CD14-positive monocyte (primary cell): ENCODE measurements around the gene CLDN18. TPM values are rescaled to one million over a fixed set of nuclear protein-coding genes. Genes with fewer than 3 reads are reported as not detected.

ENCODE experiments used
- DNase-seq, 3 donors: peaks; one replicate each; pipeline ENCODE4 v3.0.0-alpha.2; 2011 to 2022
- H2AFZ ChIP-seq: 2 replicates; pipeline ENCODE4 v1.6.0; 2012; ENCODE audit warnings: mild to moderate bottlenecking, low read depth, low read length, inconsistent platforms; ENCODE audit not compliant: insufficient read depth, poor library complexity, severe bottlenecking
- H3K27ac ChIP-seq, 2 donors: 1 replicate in 1 of 2; 2 replicates in 1 of 2; pipeline ENCODE4 v1.5.1; 2012 to 2013; ENCODE audit warnings: low read length in 2 of 2, control low read depth in 1 of 2, inconsistent platforms in 1 of 2, low read depth in 1 of 2, mild to moderate bottlenecking in 1 of 2
- H3K27me3 ChIP-seq, 2 donors: one replicate each; pipeline versions ENCODE4 v1.6.0 to v1.6.1; 2011 to 2013; ENCODE audit warnings: low read length in 2 of 2; ENCODE audit not compliant: control insufficient read depth in 2 of 2, insufficient read depth in 2 of 2
- H3K36me3 ChIP-seq, 2 donors: replicated peaks in 1 of 2; 1 replicate in 1 of 2; 2 replicates in 1 of 2; pipeline versions ENCODE4 v1.5.1 to v1.6.1; 2012 to 2013; ENCODE audit warnings: low read length in 2 of 2, control low read depth in 1 of 2, inconsistent platforms in 1 of 2, mild to moderate bottlenecking in 1 of 2; ENCODE audit not compliant: insufficient read depth in 2 of 2, control insufficient read depth in 1 of 2
- H3K4me1 ChIP-seq, 2 donors: 1 replicate in 1 of 2; 2 replicates in 1 of 2; pipeline versions ENCODE4 v1.5.1 to v1.6.1; 2012 to 2013; ENCODE audit warnings: low read length in 2 of 2, control low read depth in 1 of 2, inconsistent platforms in 1 of 2, mild to moderate bottlenecking in 1 of 2, moderate library complexity in 1 of 2; ENCODE audit not compliant: insufficient read depth in 2 of 2, control insufficient read depth in 1 of 2
- H3K4me2 ChIP-seq: replicated peaks from 2 replicates; pipeline ENCODE3; 2012; ENCODE audit warnings: low read length, moderate library complexity, mild to moderate bottlenecking; ENCODE audit not compliant: poor library complexity, severe bottlenecking; ENCODE audit errors: extremely low read depth
- H3K4me3 ChIP-seq, 3 experiments: fragments of 200-600 bp in 1 of 3; sonication (generic) in 1 of 3; replicated peaks in 1 of 3; 1 replicate in 2 of 3; 2 replicates in 1 of 3; pipeline ENCODE4 v1.5.1; 2011 to 2013; ENCODE audit warnings: low read length in 3 of 3, mild to moderate bottlenecking in 3 of 3, control low read depth in 2 of 3, low read depth in 2 of 3, inconsistent platforms in 1 of 3, moderate library complexity in 1 of 3
- H3K79me2 ChIP-seq: 2 replicates; pipeline ENCODE4 v1.6.0; 2012; ENCODE audit warnings: mild to moderate bottlenecking, control low read depth, inconsistent platforms, low read length, moderate library complexity; ENCODE audit not compliant: insufficient read depth
- H3K9ac ChIP-seq: 2 replicates; pipeline ENCODE4 v1.6.0; 2017; ENCODE audit warnings: low read length, mild to moderate bottlenecking; ENCODE audit not compliant: insufficient read depth, poor library complexity, severe bottlenecking
- H3K9me3 ChIP-seq, 2 donors: replicated peaks in 1 of 2; 1 replicate in 1 of 2; 2 replicates in 1 of 2; pipeline versions ENCODE4 v1.5.1 to v1.6.1; 2012 to 2013; ENCODE audit warnings: low read length in 2 of 2, control low read depth in 1 of 2; ENCODE audit not compliant: control insufficient read depth in 1 of 2, insufficient read depth in 1 of 2
- H4K20me1 ChIP-seq: 2 replicates; pipeline ENCODE4 v1.6.0; 2012; ENCODE audit warnings: mild to moderate bottlenecking, low read length, control low read depth, moderate library complexity; ENCODE audit not compliant: insufficient read depth
- H3K27ac Mint-ChIP-seq, 7 donors: one replicate each; pipeline ENCODE4 v1.8.0; 2020; ENCODE audit warnings: mild to moderate bottlenecking in 7 of 7, mixed read lengths in 7 of 7, moderate library complexity in 6 of 7, inconsistent platforms in 2 of 7
- H3K27me3 Mint-ChIP-seq, 3 donors: one replicate each; pipeline ENCODE4 v1.8.0; 2021 to 2022; ENCODE audit warnings: low read depth in 3 of 3, mild to moderate bottlenecking in 3 of 3, mixed read lengths in 3 of 3, moderate library complexity in 3 of 3, inconsistent platforms in 1 of 3
- H3K36me3 Mint-ChIP-seq, 2 donors: one replicate each; pipeline ENCODE4 v1.8.0; 2020; ENCODE audit warnings: mixed read lengths in 2 of 2, inconsistent platforms in 1 of 2, mild to moderate bottlenecking in 1 of 2
- H3K4me1 Mint-ChIP-seq: one replicate; pipeline ENCODE4 v1.8.0; 2020; ENCODE audit warnings: mild to moderate bottlenecking, mixed read lengths
- H3K4me3 Mint-ChIP-seq, 2 donors: one replicate each; pipeline ENCODE4 v1.8.0; 2020; ENCODE audit warnings: mild to moderate bottlenecking in 2 of 2, mixed read lengths in 2 of 2, moderate library complexity in 1 of 2
- H3K9me3 Mint-ChIP-seq, 7 donors: one replicate each; pipeline ENCODE4 v1.8.0; 2020 to 2022; ENCODE audit warnings: mixed read lengths in 7 of 7, mild to moderate bottlenecking in 6 of 7, moderate library complexity in 6 of 7, inconsistent platforms in 2 of 7
- WGBS: methylation state at CpG from one replicate; pipeline ENCODE4 v1.1.5; 2013; ENCODE audit warnings: missing lambda C conversion rate; ENCODE audit not compliant: insufficient coverage; 5-methylcytosine and 5-hydroxymethylcytosine counted together
- intact Hi-C, 2 donors: fragments of 100-400 bp; cut with micrococcal nuclease; formaldehyde crosslinking; loops; one replicate each; pipeline versions ENCODE4 v1.15.0 to v1.15.1; 2023
- polyA plus RNA-seq, 3 donors: library from polyadenylated mRNA; depleted of rRNA in 1 of 3; unstranded in 2 of 3; stranded (reverse) in 1 of 3; fragments of 300-500 nt in 2 of 3; fragments of >200 nt in 1 of 3; fragmentation: Illumina TruSeq in 2 of 3; gene quantifications; 1 replicate in 2 of 3; 2 replicates in 1 of 3; pipeline ENCODE4 v1.2.3, GENCODE V29; 2012 to 2021
- TF ChIP-seq, protein P1 (sequence below): fragments of 200-600 bp; IDR thresholded peaks from one replicate; pipeline ENCODE4 v1.8.0; 2022; ENCODE audit warnings: antibody characterized with exemption, mild to moderate bottlenecking

Gene CLDN18
- polyA plus RNA-seq, 3 donors: not detected

GRCh38 chr3:138047596-138048158, 37.7 kb downstream of the CLDN18 start:
- Mint-ChIP-seq H3K9me3 (no peaks in the 10 kb centered on the region), H3K4me3 (no peak overlapping the region), H3K4me1 (peaks cover 2% of the 10 kb centered on the region), H3K27ac (no peak overlapping the region), H3K36me3 (no peaks in the 10 kb centered on the region), H3K27me3 (peaks cover 0 to 1% (median 0%) of the 10 kb centered on the region in 3 donors)
- DNase-seq: no peak
- no peaks in the 10 kb centered on the region for H3K27me3 ChIP-seq
- WGBS: 90% methylated on average over 3 of the region's 5 CpGs
- H3K4me2 ChIP-seq: no peak overlapping the region
- TF ChIP-seq, protein P1, sequence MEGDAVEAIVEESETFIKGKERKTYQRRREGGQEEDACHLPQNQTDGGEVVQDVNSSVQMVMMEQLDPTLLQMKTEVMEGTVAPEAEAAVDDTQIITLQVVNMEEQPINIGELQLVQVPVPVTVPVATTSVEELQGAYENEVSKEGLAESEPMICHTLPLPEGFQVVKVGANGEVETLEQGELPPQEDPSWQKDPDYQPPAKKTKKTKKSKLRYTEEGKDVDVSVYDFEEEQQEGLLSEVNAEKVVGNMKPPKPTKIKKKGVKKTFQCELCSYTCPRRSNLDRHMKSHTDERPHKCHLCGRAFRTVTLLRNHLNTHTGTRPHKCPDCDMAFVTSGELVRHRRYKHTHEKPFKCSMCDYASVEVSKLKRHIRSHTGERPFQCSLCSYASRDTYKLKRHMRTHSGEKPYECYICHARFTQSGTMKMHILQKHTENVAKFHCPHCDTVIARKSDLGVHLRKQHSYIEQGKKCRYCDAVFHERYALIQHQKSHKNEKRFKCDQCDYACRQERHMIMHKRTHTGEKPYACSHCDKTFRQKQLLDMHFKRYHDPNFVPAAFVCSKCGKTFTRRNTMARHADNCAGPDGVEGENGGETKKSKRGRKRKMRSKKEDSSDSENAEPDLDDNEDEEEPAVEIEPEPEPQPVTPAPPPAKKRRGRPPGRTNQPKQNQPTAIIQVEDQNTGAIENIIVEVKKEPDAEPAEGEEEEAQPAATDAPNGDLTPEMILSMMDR: no peak
- intact Hi-C loops: no loop called here
- no peak overlapping the region for H3K9ac ChIP-seq
- no peak overlapping the region for H2AFZ ChIP-seq
- no peak overlapping the region for H3K4me3 ChIP-seq
- H3K4me1 ChIP-seq: no peaks in the 10 kb centered on the region
- H3K27ac ChIP-seq: no peak overlapping the region
- H3K36me3 ChIP-seq: no peaks in the 10 kb centered on the region
- no peaks in the 10 kb centered on the region for H3K9me3 ChIP-seq
- no peaks in the 10 kb centered on the region for H4K20me1 ChIP-seq
- H3K79me2 ChIP-seq: no peaks in the 10 kb centered on the region

DNA sequence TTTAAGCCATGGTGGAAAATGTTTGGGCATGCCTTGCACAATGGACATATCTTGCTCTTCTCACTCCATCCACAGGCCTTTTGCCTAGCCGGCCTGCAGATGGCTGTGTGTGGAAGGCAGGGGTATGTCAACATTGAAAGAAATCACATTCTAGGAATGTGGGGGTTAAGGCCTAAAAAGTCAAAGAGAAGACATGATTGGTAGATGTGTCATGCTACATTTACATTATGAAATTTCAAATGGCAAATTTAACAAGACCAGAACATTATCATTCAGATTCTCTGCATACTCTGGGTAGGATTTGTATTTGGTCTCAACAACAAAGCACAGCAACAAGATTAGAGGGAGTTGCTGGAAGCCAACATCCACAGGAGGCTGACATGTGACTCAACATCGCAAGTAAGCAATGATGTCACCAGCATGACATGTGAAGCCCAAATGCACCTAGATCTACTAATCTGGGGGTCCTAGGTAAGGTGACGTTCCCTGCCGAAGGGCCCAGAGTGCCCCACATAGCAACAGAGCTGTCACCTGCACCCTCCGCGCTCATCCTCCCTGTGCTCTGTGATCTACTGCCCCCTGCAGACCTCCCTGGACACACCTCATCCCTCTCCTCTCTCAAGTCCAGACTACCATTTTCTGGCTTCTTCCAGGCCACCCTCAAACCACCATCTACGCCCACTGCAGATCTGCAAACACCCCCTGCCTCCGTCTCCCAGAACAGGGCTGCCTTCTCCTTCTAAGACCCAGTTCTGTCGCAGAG, 39.4 kb downstream of the CLDN18 start:
- no peak overlapping the region for H3K27ac Mint-ChIP-seq
- no peaks in the 10 kb centered on the region for H3K36me3 Mint-ChIP-seq
- H3K9me3 ChIP-seq: no peaks in the 10 kb centered on the region
- no peak overlapping the region for H3K27ac ChIP-seq
- H4K20me1 ChIP-seq: no peaks in the 10 kb centered on the region
- intact Hi-C loops: no loop called here
- DNase-seq: no peak
- H3K27me3 ChIP-seq: no peaks in the 10 kb centered on the region
- no peak overlapping the region for H3K9ac ChIP-seq
- H3K4me3 ChIP-seq: no peak overlapping the region
- TF ChIP-seq, protein P1: no peak
- H3K36me3 ChIP-seq: no peaks in the 10 kb centered on the region
- H3K9me3 Mint-ChIP-seq: no peaks in the 10 kb centered on the region
- 100% methylated on average over 7 of the region's 9 CpGs for WGBS
- H2AFZ ChIP-seq: no peak overlapping the region
- H3K4me1 Mint-ChIP-seq: peaks cover 2% of the 10 kb centered on the region
- peaks cover 0 to 1% (median 0%) of the 10 kb centered on the region in 3 donors for H3K27me3 Mint-ChIP-seq
- no peaks in the 10 kb centered on the region for H3K4me1 ChIP-seq
- H3K79me2 ChIP-seq: no peaks in the 10 kb centered on the region
- no peak overlapping the region for H3K4me2 ChIP-seq
- no peak overlapping the region for H3K4me3 Mint-ChIP-seq
